ENCODE data around the gene PGD.
"Not testable (repeated sequence)": the region's sequence is repeated elsewhere in the genome, so short reads cannot be mapped to it uniquely, and the experiment has no call there.

The PGD gene

DNA sequence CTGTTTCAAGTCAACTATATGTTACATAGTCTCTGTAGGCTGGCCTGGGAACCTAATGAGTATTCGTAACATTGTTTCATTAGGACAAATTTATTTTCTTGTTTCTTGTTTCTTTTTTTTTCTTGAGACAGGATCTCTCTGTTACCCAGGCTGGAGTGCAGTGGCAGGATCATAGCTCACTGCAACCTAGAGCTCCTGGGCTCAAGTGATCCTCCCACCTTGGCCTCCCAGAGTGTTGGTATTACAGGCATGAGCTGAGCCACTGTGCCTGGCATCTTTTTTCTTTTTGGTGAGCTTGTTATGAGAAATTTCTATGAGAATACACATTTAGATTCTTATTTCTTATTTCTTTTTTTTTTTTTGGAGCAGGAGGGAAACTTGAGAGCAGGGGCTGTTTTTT is 38.2 kb downstream of the PGD start:
- DNase-seq (ENCODE audit: low read depth), result no peak

DNA sequence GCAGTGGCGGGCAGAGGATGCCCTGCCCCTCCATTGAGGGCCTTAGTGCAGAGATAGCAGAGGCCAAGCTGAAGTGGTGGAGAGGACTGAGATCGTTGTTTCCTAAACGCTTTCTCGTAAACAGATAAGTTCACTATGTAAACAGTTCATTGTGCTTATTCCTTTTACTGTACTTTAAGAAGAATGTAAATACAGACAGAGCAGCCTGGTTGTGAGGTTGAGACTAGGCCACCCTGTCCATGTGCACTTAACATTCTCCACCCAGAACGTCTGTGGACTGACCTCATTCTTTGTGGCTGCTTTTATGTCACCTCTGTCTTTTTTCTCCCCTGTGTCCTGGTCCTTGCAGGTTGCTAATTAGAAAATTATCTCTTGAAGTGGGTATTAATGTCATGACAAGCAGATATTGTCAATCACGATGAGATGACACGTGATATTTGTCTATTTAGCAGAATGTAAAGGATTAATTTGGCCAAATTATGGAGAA is 39.9 kb downstream of the PGD start:
- no peak for DNase-seq (ENCODE audit: low read depth)

DNA sequence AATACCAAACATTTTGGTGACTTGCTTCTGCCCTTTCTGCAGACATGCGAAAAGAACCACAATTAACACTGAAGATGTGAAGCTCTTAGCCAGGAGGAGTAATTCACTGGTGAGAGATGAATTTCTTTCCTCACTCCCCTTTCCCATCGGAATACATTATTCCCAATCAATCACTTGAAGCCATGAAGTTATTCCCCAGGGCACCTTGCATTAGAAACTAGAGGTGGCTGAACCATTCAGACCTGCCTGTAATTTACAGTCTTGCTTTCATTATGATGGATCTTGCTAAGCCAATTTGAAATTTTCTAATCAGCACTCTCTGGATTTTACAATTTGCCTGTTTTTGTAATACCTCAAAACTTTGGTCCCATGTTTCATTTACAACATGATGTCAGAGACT is 41.4 kb downstream of the PGD start:
- DNase-seq (ENCODE audit: low read depth), result no peak

DNA sequence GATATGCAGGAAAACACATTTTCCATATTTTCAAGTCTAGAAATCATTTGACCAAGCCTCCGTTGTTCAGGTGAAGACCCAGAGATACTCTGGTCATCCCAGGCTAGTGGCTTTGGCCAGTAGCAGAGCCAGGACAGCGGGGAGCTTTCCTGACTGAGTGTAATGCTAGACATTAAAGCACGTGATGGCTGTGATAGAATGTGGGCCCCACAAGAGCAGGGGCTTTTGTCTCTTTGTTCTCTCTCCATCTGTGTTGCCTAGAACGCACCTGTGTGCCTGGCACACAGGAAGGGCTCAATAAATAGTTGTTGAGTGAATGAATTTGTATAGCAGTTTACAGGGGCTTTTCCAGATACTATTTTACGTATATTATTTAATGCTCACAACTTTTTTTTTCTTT is 41.9 kb downstream of the PGD start:
- DNase-seq (ENCODE audit: low read depth), result no peak

DNA sequence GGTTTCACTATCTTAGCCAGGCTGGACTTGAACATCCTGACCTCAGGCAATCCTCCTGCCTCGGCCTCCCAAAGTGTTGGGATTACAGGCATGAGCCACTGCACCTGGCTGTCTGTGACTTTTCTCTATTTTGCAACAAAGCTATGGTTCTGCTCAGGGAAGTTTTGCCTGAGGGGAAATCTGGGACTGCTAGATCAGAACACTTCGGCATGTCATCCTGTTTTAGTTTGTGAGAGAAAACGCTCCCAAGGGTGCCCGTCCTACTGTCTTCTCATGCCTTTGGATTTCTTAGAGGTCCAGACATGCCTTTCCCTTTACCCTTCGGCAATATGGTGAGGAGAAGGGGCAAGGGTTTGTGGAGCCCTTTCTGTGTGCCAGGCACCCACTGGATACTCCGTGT is 45.4 kb downstream of the PGD start:
- no peak for DNase-seq (ENCODE audit: low read depth)

DNA sequence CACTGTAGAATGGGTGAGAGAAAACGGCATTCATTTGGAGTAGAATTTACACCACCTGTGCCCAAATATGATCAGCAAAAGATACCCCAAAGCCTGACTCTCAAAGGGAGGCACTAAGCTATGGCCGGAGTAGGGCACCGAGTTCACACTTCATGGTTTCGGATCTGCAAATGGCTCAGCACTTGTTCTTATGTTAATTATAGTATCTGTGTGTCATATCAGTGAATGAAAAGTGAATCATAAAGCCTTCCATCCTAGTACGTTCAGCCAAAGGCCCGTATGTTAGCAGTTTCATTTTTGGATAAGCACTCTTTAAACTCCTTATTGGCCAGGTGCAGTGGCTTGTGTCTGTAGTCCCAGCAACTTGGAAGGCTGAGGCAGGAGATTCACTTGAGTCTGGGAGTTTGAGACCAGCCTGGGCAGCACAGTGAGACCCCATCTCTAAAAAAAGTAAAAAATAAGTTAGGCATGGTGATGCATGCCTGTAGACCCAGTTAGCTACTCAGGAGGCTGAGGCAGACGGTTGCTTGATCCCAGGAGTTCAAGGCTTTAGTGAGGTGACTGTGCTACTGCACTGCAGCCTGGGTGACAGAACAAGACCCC is 46.0 kb downstream of the PGD start:
- DNase-seq (ENCODE audit: low read depth), result no peak

DNA sequence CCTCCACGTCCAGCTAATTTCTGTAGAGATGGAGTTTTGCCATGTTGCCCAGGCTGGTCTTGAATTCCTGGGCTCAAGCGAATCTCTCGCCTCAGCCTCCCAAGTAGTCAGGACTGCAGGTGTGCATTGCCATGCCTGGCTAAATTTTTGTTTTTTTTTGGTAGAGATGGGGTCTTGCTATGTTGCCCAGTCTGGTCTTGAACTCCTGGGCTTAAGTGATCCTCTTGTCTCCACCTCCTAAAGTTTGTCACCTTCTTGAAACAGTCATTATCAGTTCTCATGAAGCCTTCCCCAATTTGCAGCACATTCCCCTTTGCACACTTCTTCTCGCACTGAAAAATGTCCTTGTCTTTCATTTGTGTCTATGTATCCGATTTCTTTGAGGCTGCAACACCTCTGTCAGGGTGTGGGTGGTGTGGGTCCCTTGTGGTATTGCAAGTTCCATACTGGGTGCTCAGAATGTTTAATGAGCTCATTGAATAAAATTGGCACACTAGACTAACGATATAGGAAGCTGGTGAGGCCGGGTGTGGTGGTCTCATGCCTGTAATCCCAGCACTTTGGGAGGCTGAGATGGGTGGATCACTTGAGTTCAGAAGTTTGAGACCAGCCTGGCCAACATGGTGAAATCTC is 48.0 kb downstream of the PGD start:
- DNase-seq (ENCODE audit: low read depth), result no peak

DNA sequence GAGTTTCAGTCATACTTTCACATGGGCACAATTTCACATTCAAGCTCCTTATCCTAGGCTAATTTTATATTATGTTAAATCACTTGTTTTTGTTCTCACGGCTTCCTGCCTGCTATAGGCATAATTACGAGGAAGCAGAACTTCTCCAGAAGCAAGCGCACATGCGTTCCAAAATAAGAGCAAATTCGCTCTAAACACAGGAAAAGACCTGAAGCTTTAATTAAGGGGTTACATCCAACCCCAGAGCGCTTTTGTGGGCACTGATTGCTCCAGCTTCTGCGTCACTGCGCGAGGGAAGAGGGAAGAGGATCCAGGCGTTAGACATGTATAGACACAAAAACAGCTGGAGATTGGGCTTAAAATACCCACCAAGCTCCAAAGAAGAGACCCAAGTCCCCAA is 50.9 kb downstream of the PGD start, which contains the start of gene CORT:
Gene CORT (plus strand): TSS at position 281 of the 400 bp plus-strand sequence. CDS start 193 bp downstream, outside the sequence.
- no peak for DNase-seq (ENCODE audit: low read depth)

DNA sequence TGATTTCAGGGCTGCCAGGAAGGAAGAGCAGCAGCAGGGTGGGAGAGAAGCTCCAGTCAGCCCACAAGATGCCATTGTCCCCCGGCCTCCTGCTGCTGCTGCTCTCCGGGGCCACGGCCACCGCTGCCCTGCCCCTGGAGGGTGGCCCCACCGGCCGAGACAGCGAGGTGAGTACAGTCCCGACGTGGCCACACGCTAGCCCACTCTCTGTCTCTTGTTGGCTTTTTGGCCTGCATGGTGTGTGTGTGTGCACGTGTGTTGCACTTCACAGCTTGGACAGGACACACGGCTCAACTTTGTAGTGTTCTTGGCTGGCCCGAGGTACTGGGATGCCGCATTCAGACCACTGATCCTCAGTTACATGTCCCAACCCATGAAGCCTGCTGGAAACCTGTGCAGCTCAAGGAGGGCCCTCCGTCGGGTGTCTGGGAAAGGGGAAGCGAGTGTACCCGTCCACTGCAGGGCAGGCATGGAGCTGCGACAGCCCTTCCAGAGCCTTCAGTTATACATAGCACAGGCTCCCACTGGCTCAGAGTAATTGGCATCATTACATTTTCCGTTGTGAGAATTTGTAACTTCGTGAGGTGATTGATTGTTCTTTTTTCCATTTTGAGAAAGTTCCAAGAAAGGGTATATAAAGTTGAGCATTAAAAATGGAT is 51.4 kb downstream of the PGD start:
- DNase-seq (ENCODE audit: low read depth), result no peak

DNA sequence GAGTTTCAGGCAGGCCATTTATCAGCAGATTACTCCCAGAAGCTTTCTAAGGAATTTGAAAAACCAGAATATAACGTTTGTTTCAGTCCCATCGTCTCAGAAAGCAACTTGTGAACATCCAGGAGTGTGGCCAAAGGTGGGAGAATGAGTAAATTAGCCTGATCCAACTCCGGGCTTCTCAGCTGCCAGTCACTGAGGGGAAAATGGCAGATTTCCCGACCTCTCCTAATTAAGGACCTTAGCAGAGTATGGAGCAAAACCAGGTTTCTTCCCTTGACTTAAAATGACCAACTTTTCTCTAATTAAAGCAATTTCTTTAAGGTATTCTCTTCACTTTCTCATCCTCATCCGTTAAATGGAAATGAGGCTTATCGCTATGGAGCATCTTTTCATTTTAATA is 52.0 kb downstream of the PGD start:
- peak; percentile 26 for DNase-seq (ENCODE audit: low read depth)

DNA sequence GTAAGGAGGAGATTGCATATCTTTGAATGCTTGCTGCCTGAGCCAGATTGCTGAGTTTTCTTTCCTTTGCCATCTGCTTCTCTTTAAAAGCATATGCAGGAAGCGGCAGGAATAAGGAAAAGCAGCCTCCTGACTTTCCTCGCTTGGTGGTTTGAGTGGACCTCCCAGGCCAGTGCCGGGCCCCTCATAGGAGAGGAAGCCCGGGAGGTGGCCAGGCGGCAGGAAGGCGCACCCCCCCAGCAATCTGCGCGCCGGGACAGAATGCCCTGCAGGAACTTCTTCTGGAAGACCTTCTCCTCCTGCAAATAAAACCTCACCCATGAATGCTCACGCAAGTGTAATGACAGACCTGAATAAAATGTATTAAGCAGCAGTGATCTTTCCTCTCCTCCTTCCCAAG is 52.4 kb downstream of the PGD start:
- DNase-seq (ENCODE audit: low read depth), result peak; percentile 84

DNA sequence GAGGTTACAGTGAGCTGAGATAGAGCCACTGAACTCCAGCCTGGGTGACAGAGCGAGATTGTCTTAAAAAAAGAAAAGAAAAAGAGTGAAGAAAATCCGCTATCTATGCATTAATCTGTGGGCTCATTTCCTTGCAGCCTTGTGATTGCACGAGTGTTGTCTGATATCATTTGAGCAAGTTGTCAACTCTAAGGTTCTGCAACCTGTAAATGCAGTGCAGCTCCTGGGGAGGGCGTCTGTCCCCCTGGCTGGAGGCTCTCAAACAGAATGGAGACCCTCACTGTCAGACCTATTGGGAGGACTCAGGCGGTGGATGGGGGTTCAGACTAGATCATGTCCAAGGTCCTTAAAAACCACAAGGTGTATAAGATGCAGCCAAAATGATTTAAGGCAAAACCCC is 57.2 kb downstream of the PGD start:
- no peak for DNase-seq (ENCODE audit: low read depth)

DNA sequence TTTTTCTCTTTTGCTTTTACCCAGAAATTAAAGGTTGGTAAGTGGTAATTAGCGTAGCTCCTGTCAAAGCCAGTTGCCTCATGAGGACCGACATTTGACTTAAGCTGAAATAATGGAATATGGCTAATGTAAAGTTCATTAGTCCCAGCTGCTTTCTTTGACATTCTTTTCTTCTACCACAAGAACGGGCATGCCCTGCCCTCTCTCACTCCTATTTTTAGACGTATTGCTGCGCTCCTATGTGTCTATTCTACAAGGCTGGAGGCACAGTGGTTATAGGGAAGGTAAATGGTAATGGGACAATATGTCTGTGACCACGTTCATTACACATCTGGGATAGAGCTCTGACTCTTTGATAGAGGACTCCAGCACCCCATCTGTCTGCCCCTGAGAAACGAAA is 57.8 kb downstream of the PGD start:
- peak; percentile 16 for DNase-seq (ENCODE audit: low read depth)

DNA sequence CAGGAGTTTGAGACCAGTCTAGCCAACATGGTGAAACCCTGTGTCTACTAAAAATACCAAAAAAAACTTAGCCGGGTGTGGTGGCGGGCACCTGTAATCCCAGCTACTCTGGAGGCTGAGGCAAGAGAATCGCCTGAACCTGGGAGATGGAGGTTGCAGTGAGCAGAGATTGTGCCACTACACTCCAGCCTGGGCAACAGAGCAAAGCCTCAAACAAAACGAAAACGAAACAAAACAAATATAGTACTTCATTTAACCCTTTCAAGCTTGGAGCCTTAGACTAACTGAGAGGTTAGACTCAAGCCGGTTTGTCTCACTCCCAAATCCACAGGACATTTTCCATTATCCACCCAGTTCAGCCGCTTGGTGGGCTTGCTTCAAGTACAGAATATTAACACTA is 58.6 kb downstream of the PGD start:
- DNase-seq (ENCODE audit: low read depth), result not testable (repeated sequence)

DNA sequence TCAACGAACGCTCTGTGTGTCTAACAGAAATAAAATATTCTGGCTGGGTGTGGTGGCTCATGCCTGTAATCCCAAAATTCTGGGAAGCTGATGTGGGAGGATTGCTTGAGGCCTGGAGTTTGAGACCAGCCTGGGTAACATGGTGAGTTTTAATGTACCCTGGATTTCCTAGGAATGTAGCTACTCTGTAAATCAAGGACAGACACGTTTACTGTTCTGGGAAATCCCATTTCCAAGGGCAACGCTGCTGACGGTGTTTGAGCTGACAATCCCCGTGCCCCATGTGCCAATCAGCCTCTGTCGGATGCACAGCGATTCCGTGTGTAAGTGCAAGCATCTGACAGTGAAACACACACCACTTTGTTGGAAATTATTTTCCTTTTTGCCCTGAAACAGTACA is 59.0 kb downstream of the PGD start:
- DNase-seq (ENCODE audit: low read depth), result no peak

DNA sequence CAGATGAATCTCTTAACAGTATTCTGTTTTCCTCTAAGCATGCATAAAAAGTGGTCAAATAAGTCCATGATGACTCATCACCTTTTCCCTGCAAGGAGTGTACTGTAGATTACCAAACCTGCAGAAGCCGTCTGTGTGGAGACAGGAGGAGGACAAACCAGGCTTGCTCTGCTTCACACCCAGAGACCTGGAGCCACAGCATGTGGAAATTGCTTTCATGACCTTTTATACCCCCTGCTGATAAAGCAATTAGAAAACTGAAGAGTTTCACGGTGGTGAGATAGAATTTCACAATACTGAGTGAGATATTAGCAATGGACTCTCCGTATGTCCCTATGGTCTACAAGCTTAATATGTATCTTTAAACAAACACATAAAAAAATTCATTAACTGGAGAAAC is 60.3 kb downstream of the PGD start:
- DNase-seq (ENCODE audit: low read depth), result peak; percentile 79

DNA sequence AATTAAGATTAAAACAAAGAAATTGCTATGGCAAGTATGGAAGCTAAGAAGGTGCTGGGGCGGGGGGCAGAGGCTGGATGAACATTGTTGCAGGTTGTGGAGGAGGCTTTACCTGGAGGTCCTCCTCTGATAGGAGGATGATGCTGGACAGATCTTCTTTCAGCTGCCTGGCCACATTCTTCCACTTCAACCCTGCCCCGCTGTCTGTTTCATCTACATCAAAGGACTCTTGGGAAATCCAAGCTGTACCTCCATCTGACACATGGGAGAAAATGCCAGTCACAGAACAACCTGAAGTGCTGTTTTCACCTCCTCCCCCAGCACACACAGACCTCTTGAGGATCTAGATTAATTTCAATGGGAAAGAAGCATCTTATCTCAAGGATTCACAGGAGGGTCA is 68.2 kb downstream of the PGD start:
- DNase-seq (ENCODE audit: low read depth), result no peak

DNA sequence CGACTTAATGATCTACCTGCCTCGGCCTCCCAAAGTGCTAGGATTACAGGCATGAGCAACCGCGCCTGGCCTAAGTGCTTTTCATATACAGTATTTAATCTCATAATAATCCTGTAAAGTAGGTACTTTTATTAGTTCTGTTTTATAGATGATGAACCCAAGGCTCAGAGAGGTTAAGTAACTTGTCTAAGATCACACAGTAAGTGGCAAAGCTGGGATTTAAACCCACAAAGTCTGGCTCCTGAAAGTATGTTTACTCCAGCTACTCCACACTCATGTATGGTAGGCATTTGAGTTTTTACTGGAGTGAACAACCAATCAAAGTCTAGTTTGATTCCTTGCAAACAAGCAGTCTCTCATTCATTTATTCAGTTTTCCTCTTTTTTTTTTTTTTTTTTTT is 71.2 kb downstream of the PGD start:
- DNase-seq (ENCODE audit: low read depth), result no peak
